Neural progenitor cell (in vitro differentiated cells): ENCODE measurements around the gene CDCP2. TPM values are rescaled to one million over a fixed set of nuclear protein-coding genes. Genes with fewer than 3 reads are reported as not detected.

Source experiments
- DNase-seq: peaks from one replicate; pipeline ENCODE4 v3.0.0-alpha.2; 2016; ENCODE audit warnings: low spot score
- H2AFZ ChIP-seq: fragments of 200-600 bp; sonication (generic); replicated peaks from 2 replicates; pipeline ENCODE4 v1.6.1; 2016; ENCODE audit warnings: antibody characterized with exemption
- H3F3A ChIP-seq: fragments of 200-600 bp; sonication (generic); 2 replicates; pipeline ENCODE4 v1.6.1; 2016; ENCODE audit warnings: antibody characterized with exemption, low read depth
- H3K27ac ChIP-seq: fragments of 200-600 bp; sonication (generic); 2 replicates; pipeline ENCODE4 v1.5.1; 2016; ENCODE audit warnings: mild to moderate bottlenecking
- H3K27me3 ChIP-seq: fragments of 200-600 bp; sonication (generic); 2 replicates; pipeline ENCODE4 v1.6.1; 2016; ENCODE audit warnings: mild to moderate bottlenecking, moderate library complexity
- H3K36me3 ChIP-seq: fragments of 200-600 bp; sonication (generic); 2 replicates; pipeline ENCODE4 v1.5.1; 2016
- H3K4me1 ChIP-seq: fragments of 200-600 bp; sonication (generic); 2 replicates; pipeline ENCODE4 v1.6.1; 2016; ENCODE audit warnings: mixed run types
- H3K4me2 ChIP-seq: fragments of 200-600 bp; sonication (generic); 2 replicates; pipeline ENCODE4 v1.6.1; 2016
- H3K4me3 ChIP-seq: fragments of 200-600 bp; sonication (generic); 2 replicates; pipeline ENCODE4 v1.5.1; 2016
- H3K79me2 ChIP-seq: fragments of 200-600 bp; sonication (generic); 2 replicates; pipeline ENCODE4 v1.6.1; 2016; ENCODE audit warnings: low read depth
- H3K9ac ChIP-seq: fragments of 200-600 bp; sonication (generic); 2 replicates; pipeline ENCODE4 v1.6.1; 2016
- H3K9me3 ChIP-seq: fragments of 200-600 bp; sonication (generic); 2 replicates; pipeline ENCODE4 v1.5.1; 2016; ENCODE audit warnings: low read depth
- H4K20me1 ChIP-seq: fragments of 200-600 bp; sonication (generic); 2 replicates; pipeline ENCODE4 v1.6.1; 2016; ENCODE audit warnings: low read depth
- H3K27ac Mint-ChIP-seq: 3 replicates; pipeline ENCODE4 v1.8.0; 2021; ENCODE audit warnings: mixed read lengths
- H3K27me3 Mint-ChIP-seq: 2 replicates; pipeline ENCODE4 v1.8.0; 2022; ENCODE audit warnings: low read depth, mild to moderate bottlenecking, inconsistent platforms, moderate library complexity, mixed read lengths; ENCODE audit not compliant: insufficient read depth
- H3K36me3 Mint-ChIP-seq: 3 replicates; pipeline ENCODE4 v1.8.0; 2021; ENCODE audit warnings: mixed read lengths
- H3K4me1 Mint-ChIP-seq: 3 replicates; pipeline ENCODE4 v1.8.0; 2021; ENCODE audit warnings: mixed read lengths
- H3K4me3 Mint-ChIP-seq: 3 replicates; pipeline ENCODE4 v1.8.0; 2021; ENCODE audit warnings: mild to moderate bottlenecking, moderate library complexity, mixed read lengths
- H3K9me3 Mint-ChIP-seq: 3 replicates; pipeline ENCODE4 v1.8.0; 2020; ENCODE audit warnings: mixed read lengths
- CTCF ChIP-seq: fragments of 200-600 bp; sonication (generic); IDR thresholded peaks from 2 replicates; pipeline ENCODE4 v1.5.1; 2017; ENCODE audit warnings: antibody characterized with exemption, mild to moderate bottlenecking
- EZH2 ChIP-seq: fragments of 200-600 bp; sonication (generic); IDR thresholded peaks from 2 replicates; pipeline ENCODE4 v1.6.1; 2017; ENCODE audit warnings: antibody characterized with exemption, mild to moderate bottlenecking, moderate library complexity
- EZH2phosphoT487 ChIP-seq: fragments of 200-600 bp; sonication (generic); IDR thresholded peaks from 2 replicates; pipeline ENCODE4 v1.6.1; 2017; ENCODE audit warnings: antibody characterized with exemption
- total RNA-seq: library from RNA; depleted of rRNA; stranded (reverse); fragments of >200 nt; gene quantifications from 2 replicates; pipeline ENCODE4 v1.2.3, GENCODE V29; 2015; ENCODE audit warnings: low replicate concordance

The CDCP2 gene
- total RNA-seq, 1 donor from 2014 or later = not detected

GRCh38 chr1:54180701-54181360, 28.0 kb upstream of the CDCP2 start:
- Mint-ChIP-seq H3K4me1 (peaks cover 17% of the 10 kb centered on the region), H3K4me3 (no peak overlapping the region), H3K27me3 (peaks cover 2% of the 10 kb centered on the region), H3K27ac (peak overlapping the region; percentile 93), H3K36me3 (peaks cover under 1% of the 10 kb centered on the region), H3K9me3 (no peaks in the 10 kb centered on the region)
- Histone ChIP-seq H3K4me1 (no peaks in the 10 kb centered on the region), H3K36me3 (no peaks in the 10 kb centered on the region), H3K4me2 (no peak overlapping the region), H3F3A (no peaks in the 10 kb centered on the region), H3K27me3 (no peaks in the 10 kb centered on the region), H3K9me3 (no peaks in the 10 kb centered on the region), H3K4me3 (no peak overlapping the region), H4K20me1 (no peaks in the 10 kb centered on the region), H3K27ac (no peak overlapping the region), H3K79me2 (no peaks in the 10 kb centered on the region), H3K9ac (no peak overlapping the region), H2AFZ (no peak overlapping the region)
- TF ChIP-seq EZH2phosphoT487 (no peak), CTCF (no peak), EZH2 (no peak)
- DNase-seq = peak; percentile 29

- peaks cover 2% of the 10 kb centered on the region for H3K27me3 Mint-ChIP-seq
- no peaks in the 10 kb centered on the region for H4K20me1 ChIP-seq
- H3K4me3 Mint-ChIP-seq = no peak overlapping the region
- H3K4me2 ChIP-seq = no peak overlapping the region
- no peaks in the 10 kb centered on the region for H3K79me2 ChIP-seq
- no peak for DNase-seq
- no peaks in the 10 kb centered on the region for H3K9me3 Mint-ChIP-seq
- H3K36me3 Mint-ChIP-seq = no peaks in the 10 kb centered on the region
- peaks cover 5% of the 10 kb centered on the region for H3K4me1 ChIP-seq
- H3K4me3 ChIP-seq = no peak overlapping the region
- TF ChIP-seq EZH2 (no peak), EZH2phosphoT487 (no peak), CTCF (no peak)
- no peaks in the 10 kb centered on the region for H3K9me3 ChIP-seq
- H3K9ac ChIP-seq = no peak overlapping the region
- H2AFZ ChIP-seq = no peak overlapping the region
- peak overlapping the region; percentile 63 for H3K27ac Mint-ChIP-seq
- H3K27ac ChIP-seq = no peak overlapping the region
- H3K36me3 ChIP-seq = no peaks in the 10 kb centered on the region
- no peaks in the 10 kb centered on the region for H3K27me3 ChIP-seq
- H3K4me1 Mint-ChIP-seq = peaks cover 38% of the 10 kb centered on the region
- H3F3A ChIP-seq = no peaks in the 10 kb centered on the region
Observed at GRCh38 chr1:54178296-54179070, 25.7 kb upstream of the CDCP2 start.

GRCh38 chr1:54177726-54178125, 24.9 kb upstream of the CDCP2 start:
- Mint-ChIP-seq H3K4me1 (peaks cover 46% of the 10 kb centered on the region), H3K27ac (peak overlapping the region; percentile 63), H3K9me3 (no peaks in the 10 kb centered on the region), H3K4me3 (no peak overlapping the region), H3K27me3 (peaks cover 2% of the 10 kb centered on the region), H3K36me3 (no peaks in the 10 kb centered on the region)
- Histone ChIP-seq H3K36me3 (no peaks in the 10 kb centered on the region), H3F3A (no peaks in the 10 kb centered on the region), H3K27ac (no peak overlapping the region), H4K20me1 (no peaks in the 10 kb centered on the region), H3K9me3 (no peaks in the 10 kb centered on the region), H3K27me3 (no peaks in the 10 kb centered on the region), H3K9ac (no peak overlapping the region), H3K4me1 (peaks cover 5% of the 10 kb centered on the region), H2AFZ (no peak overlapping the region), H3K79me2 (no peaks in the 10 kb centered on the region), H3K4me2 (no peak overlapping the region), H3K4me3 (no peak overlapping the region)
- no peak for DNase-seq
- TF ChIP-seq CTCF (no peak), EZH2 (no peak), EZH2phosphoT487 (no peak)
